ENCODE data around the gene GRN. TPM values are rescaled to one million over a fixed set of nuclear protein-coding genes. Genes with fewer than 3 reads are reported as not detected.

The GRN gene
- total RNA-seq, 3 donors from 2014 or later (not counting 1 experiment from before 2014, with no cell fraction given) = 42.4 to 69.8 (median 55.6) TPM

- WGBS (ENCODE audit: insufficient coverage) = 83% methylated on average over 8 of the region's 11 CpGs
- Mint-ChIP-seq H3K9me3 (no peaks in the 10 kb centered on the region), H3K27me3 (ENCODE audit: low read depth in 2 of 2) (peaks cover 27 to 28% of the 10 kb centered on the region in 2 donors), H3K4me3 (no peak overlapping the region), H3K4me1 (no peaks in the 10 kb centered on the region), H3K36me3 (no peaks in the 10 kb centered on the region), H3K27ac (no peak overlapping the region)
- Histone ChIP-seq H3K27me3 (ENCODE audit: control insufficient read depth, insufficient read depth, low read length) (peaks cover 10% of the 10 kb centered on the region), H3K36me3 (ENCODE audit: control insufficient read depth, insufficient read depth, low read length) (no peaks in the 10 kb centered on the region), H3K27ac (ENCODE audit: low read length) (no peak overlapping the region), H3K9me3 (ENCODE audit: control insufficient read depth, insufficient read depth, low read length) (no peaks in the 10 kb centered on the region), H3K4me1 (ENCODE audit: control insufficient read depth, insufficient read depth, low read length) (peaks cover 13% of the 10 kb centered on the region), H3K4me3 (ENCODE audit: low read length) (no peak overlapping the region)
- no peak for ATAC-seq
- DNase-seq = no peak
- TF ChIP-seq CTCF (IDR thresholded peaks at IDR 0.05) = no peak
- intact Hi-C loops (cut with micrococcal nuclease) = no loop called here
Observed at GRCh38 chr17:44361292-44362260, 16.5 kb downstream of the GRN start.

- peak overlapping the region; percentile 74 for H3K4me3 Mint-ChIP-seq
- no peak overlapping the region for H3K27ac ChIP-seq (ENCODE audit: low read length)
- H3K4me3 ChIP-seq (ENCODE audit: low read length) = no peak overlapping the region
- no peaks in the 10 kb centered on the region for H3K9me3 Mint-ChIP-seq
- no peaks in the 10 kb centered on the region for H3K9me3 ChIP-seq (ENCODE audit: control insufficient read depth, insufficient read depth, low read length)
- TF ChIP-seq CTCF (IDR thresholded peaks at IDR 0.05) = no peak
- H3K36me3 Mint-ChIP-seq = no peaks in the 10 kb centered on the region
- peaks cover 10% of the 10 kb centered on the region for H3K27me3 ChIP-seq (ENCODE audit: control insufficient read depth, insufficient read depth, low read length)
- H3K4me1 ChIP-seq (ENCODE audit: control insufficient read depth, insufficient read depth, low read length) = peaks cover 13% of the 10 kb centered on the region
- H3K27me3 Mint-ChIP-seq (ENCODE audit: low read depth in 2 of 2) = peaks cover 31 to 37% of the 10 kb centered on the region in 2 donors
- intact Hi-C loops (cut with micrococcal nuclease) = no loop called here
- no peaks in the 10 kb centered on the region for H3K36me3 ChIP-seq (ENCODE audit: control insufficient read depth, insufficient read depth, low read length)
- DNase-seq = no peak
- WGBS (ENCODE audit: insufficient coverage) = 29% methylated on average over 4 of the region's 11 CpGs
- H3K4me1 Mint-ChIP-seq = no peaks in the 10 kb centered on the region
- no peak overlapping the region for H3K27ac Mint-ChIP-seq
- ATAC-seq = no peak
Observed at GRCh38 chr17:44362459-44362948, 17.4 kb downstream of the GRN start.

GRCh38 chr17:44362949-44363612 lies 18.0 kb downstream of the GRN start:
- Mint-ChIP-seq H3K27me3 (ENCODE audit: low read depth in 2 of 2) (peaks cover 36 to 38% of the 10 kb centered on the region in 2 donors), H3K4me3 (peak overlapping the region; percentile 74), H3K36me3 (no peaks in the 10 kb centered on the region), H3K27ac (no peak overlapping the region), H3K9me3 (no peaks in the 10 kb centered on the region), H3K4me1 (no peaks in the 10 kb centered on the region)
- Histone ChIP-seq H3K4me1 (ENCODE audit: control insufficient read depth, insufficient read depth, low read length) (peaks cover 13% of the 10 kb centered on the region), H3K4me3 (ENCODE audit: low read length) (peak overlapping the region; percentile 28), H3K36me3 (ENCODE audit: control insufficient read depth, insufficient read depth, low read length) (no peaks in the 10 kb centered on the region), H3K9me3 (ENCODE audit: control insufficient read depth, insufficient read depth, low read length) (no peaks in the 10 kb centered on the region), H3K27ac (ENCODE audit: low read length) (no peak overlapping the region), H3K27me3 (ENCODE audit: control insufficient read depth, insufficient read depth, low read length) (peaks cover 10% of the 10 kb centered on the region)
- TF ChIP-seq CTCF (IDR thresholded peaks at IDR 0.05) = no peak
- ATAC-seq = peak in 2 of 3 donors; percentile 21 to 23
- DNase-seq = peak in 1 of 2 donors; percentile 43
- under 1% methylated on average over 45 of the region's 45 CpGs for WGBS (ENCODE audit: insufficient coverage)
- intact Hi-C loops (cut with micrococcal nuclease) = no loop called here

Measured in natural killer cell (primary cell).